ENCODE measurements around the gene IL4.
A peak's percentile ranks its signal among the peaks of the same experiment; 100 is the strongest.

Gene IL4

GRCh38 chr5:132668706-132669454 lies 4.9 kb upstream of the IL4 start:
- TF ChIP-seq CTCF (IDR thresholded peaks at IDR 0.05) = no peak
- peak; percentile 40 for DNase-seq (ENCODE audit: low spot score)
- no peak overlapping the region for H3K4me3 ChIP-seq

GRCh38 chr5:132669455-132669820 lies 4.4 kb upstream of the IL4 start:
- H3K4me3 ChIP-seq = no peak overlapping the region
- peak; percentile 58 for DNase-seq (ENCODE audit: low spot score)
- no peak overlapping the region for H3K27ac ChIP-seq
- TF ChIP-seq CTCF (IDR thresholded peaks at IDR 0.05) = no peak

More at GRCh38 chr5:132668706-132669454, 4.9 kb upstream of the IL4 start:
- no peak overlapping the region for H3K27ac ChIP-seq

GRCh38 chr5:132669966-132670882 lies 3.6 kb upstream of the IL4 start:
- TF ChIP-seq CTCF (IDR thresholded peaks at IDR 0.05) = no peak
- DNase-seq (ENCODE audit: low spot score) = peak; percentile 22

GRCh38 chr5:132671000-132671399 lies 2.8 kb upstream of the IL4 start:
- Histone ChIP-seq H3K27ac (no peak overlapping the region), H3K4me3 (no peak overlapping the region)
- no peak for TF ChIP-seq CTCF (IDR thresholded peaks at IDR 0.05)
- DNase-seq (ENCODE audit: low spot score) = no peak

More at GRCh38 chr5:132669966-132670882, 3.6 kb upstream of the IL4 start:
- Histone ChIP-seq H3K4me3 (no peak overlapping the region), H3K27ac (no peak overlapping the region)

GRCh38 chr5:132673488-132673887 lies 301 bp upstream of the IL4 start:
- no peak for DNase-seq (ENCODE audit: low spot score)
- no peak for TF ChIP-seq CTCF (IDR thresholded peaks at IDR 0.05)
- Histone ChIP-seq H3K27ac (no peak overlapping the region), H3K4me3 (no peak overlapping the region)

GRCh38 chr5:132674671-132675506 lies 1.1 kb downstream of the IL4 start:
- DNase-seq (ENCODE audit: low spot score) = peak; percentile 72
- no peak for TF ChIP-seq CTCF (IDR thresholded peaks at IDR 0.05)
- Histone ChIP-seq H3K4me3 (peak overlapping the region; percentile 27), H3K27ac (peak overlapping the region; percentile 59 to 88)
